Measurements from ENCODE around the gene PLEKHO1.
"Not testable (repeated sequence)": the region's sequence is repeated elsewhere in the genome, so short reads cannot be mapped to it uniquely, and the experiment has no call there.

DNA sequence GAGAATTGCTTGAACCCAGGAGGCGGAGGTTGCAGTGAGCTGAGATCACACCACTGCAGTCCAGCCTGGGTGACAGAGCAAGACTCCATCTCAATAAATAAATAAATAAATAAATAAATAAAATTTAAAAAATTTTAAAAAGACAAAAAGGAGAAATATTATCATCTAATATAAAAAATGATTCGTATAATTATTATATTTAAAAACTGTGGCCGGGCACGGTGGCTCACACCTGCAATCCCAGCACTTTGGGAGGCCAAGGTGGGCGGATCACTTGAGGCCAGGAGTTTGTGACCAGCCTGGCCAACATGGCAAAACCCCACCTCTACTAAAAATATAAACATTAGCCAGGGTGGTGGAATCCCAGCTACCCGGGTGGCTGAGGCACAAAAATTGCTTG lies 58.7 kb downstream of the PLEKHO1 start:
- TF ChIP-seq TAF1 (IDR thresholded peaks at IDR 0.05; ENCODE audit: borderline replicate concordance, low read depth, low read length); SMC3 (IDR thresholded peaks at IDR 0.05; ENCODE audit: low read depth, low read length); YY1 (IDR thresholded peaks at IDR 0.05; ENCODE audit: low read depth); POLR2AphosphoS5 (IDR thresholded peaks at IDR 0.05; ENCODE audit: low read depth, low read length); RFX5 (IDR thresholded peaks at IDR 0.05; ENCODE audit: low read length): not testable (repeated sequence)
- TF ChIP-seq, protein P1, sequence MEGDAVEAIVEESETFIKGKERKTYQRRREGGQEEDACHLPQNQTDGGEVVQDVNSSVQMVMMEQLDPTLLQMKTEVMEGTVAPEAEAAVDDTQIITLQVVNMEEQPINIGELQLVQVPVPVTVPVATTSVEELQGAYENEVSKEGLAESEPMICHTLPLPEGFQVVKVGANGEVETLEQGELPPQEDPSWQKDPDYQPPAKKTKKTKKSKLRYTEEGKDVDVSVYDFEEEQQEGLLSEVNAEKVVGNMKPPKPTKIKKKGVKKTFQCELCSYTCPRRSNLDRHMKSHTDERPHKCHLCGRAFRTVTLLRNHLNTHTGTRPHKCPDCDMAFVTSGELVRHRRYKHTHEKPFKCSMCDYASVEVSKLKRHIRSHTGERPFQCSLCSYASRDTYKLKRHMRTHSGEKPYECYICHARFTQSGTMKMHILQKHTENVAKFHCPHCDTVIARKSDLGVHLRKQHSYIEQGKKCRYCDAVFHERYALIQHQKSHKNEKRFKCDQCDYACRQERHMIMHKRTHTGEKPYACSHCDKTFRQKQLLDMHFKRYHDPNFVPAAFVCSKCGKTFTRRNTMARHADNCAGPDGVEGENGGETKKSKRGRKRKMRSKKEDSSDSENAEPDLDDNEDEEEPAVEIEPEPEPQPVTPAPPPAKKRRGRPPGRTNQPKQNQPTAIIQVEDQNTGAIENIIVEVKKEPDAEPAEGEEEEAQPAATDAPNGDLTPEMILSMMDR (IDR thresholded peaks at IDR 0.05), result not testable (repeated sequence)
